NCI-H2227 treated with DMSO at 0.1 percent for 48 hours (cell line): ENCODE results near the gene CEP164.

Experiments used
- DNase-seq: peaks from one replicate; lab custom pipeline; 2025; lab: John Stamatoyannopoulos, UW

The CEP164 gene

GRCh38 chr11:117366248-117366647 lies 38.6 kb downstream of the CEP164 start:
- peak; percentile 18 for DNase-seq

DNA sequence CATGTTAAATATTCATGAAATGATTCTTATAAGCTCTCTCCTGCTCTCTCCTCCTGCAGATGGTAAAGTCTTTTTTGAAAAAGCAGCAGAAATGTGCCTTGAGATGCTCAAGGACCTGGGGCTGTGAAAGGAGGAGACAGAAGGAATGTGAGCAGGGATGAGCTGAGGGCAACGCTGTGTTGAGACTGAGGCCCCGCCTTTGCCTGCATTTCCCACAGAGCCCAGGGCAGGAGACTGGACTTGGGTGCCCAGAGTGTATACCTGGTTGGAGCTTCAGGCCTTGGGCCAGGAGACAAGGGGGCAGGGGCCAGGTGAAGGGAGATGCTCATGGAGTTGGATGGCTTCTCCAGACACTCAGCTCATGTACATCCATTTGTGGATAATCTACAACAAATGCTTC lies 39.2 kb downstream of the CEP164 start:
- DNase-seq: no peak

DNA sequence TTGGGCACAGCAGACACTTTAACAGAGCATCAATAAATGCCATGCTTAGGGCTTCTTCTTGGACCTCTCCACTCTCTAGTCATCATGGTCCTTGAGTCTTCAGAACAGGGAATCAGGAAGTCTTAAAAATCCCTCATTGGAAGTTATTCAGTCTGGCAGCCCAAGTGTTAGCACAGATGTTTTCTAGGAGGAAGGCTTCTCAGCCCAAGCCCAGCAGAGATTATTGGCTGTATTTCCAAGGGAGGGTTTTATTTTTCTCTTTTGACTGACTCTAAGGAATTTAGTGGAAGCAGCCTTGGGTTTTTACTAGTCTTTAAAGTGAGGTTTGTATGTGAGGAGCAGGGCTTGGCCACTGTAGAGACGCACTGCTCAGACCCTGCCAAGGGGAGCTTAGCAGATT lies 41.9 kb downstream of the CEP164 start:
- DNase-seq: no peak

DNA sequence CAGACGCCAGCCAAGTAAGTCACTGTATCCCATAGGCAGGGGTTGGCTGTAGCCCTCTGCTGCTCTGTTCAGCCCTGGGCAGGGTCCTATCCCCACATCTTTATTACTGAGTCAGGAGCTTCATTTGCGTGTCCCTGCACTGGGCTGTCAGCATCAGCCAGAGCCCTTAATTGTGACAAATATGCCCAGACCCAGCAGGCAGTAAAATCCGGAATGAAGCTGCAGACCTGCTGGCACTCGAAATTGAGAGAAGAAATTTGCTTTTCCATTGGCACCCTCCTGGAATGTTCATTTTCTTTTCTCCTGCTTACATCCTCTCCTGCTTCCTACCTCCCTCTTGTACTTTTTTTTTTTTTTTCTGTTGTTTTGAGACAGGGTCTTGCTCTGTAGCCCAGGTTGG lies 43.8 kb downstream of the CEP164 start:
- DNase-seq: no peak

- no peak for DNase-seq
Measured at GRCh38 chr11:117374316-117375055, 46.8 kb downstream of the CEP164 start.

- peak; percentile 88 for DNase-seq
Measured at GRCh38 chr11:117375960-117376359, 48.3 kb downstream of the CEP164 start.

- no peak for DNase-seq
Measured at GRCh38 chr11:117376517-117376916, 48.9 kb downstream of the CEP164 start.

DNA sequence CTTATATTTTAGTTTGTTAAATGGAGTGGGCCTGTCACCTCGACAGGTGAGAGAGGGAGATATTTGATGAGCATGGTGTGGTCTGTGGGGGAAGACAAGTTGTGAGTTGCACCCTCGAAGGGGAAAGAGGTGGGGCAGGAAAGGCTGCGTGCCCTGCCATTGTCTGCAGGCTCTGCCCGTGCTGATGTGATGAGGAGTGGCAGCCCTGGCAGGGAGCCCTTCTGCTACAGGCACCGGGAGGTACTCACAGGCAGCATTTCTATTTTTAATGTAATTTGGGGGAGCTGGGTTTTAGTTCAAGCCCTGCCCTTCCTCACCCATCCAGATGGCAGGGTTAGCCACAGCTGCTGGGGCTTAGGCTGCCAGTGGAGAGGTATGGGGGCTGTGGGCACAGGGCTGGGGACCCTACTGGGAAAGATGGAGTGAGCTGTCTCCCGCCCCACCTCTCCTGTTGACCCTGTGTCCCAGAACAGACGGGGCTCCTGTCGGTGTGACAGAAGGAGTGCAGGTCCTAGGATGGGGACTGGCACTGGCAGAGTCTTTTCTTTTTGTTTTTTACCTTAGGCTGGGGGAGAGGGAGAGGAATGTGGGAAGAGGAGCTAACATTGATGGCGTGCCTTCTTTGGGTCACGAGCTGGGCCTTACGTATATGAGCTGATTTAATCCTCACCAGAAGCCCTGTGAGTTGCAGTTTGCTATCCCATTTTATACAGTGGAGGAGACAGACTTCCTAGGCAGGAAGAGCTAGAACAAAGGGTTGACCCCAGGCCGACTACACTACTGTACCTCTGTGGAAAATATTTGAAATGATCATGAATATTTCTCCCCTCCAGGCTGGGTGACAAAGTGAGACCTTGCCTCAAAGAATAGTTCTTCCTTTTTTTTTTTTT lies 51.6 kb downstream of the CEP164 start:
- no peak for DNase-seq

GRCh38 chr11:117380676-117381075 lies 53.0 kb downstream of the CEP164 start:
- DNase-seq: no peak

GRCh38 chr11:117381481-117382387 lies 54.1 kb downstream of the CEP164 start:
- no peak for DNase-seq

- no peak for DNase-seq
Measured at GRCh38 chr11:117382746-117383145, 55.1 kb downstream of the CEP164 start.

DNA sequence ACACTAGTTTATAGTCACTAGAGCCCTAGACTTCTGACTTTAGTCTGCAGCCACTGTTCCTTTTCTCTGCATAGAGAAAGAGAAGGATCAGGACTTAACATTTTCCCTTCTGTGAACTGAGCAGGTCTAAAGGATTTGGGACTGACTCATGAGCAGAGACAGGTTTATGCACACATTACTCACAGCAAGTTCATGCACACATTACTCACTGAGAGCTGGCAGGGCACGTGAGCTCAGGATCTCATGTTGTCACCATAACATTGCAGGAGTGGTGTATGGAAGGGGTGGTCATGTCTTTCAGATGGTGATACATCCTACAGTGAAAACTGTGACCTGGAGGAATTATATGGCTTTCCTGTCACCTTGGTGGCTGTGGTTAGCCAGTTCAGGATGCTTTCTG lies 56.4 kb downstream of the CEP164 start:
- no peak for DNase-seq

- no peak for DNase-seq
Measured at GRCh38 chr11:117385471-117385870, 57.8 kb downstream of the CEP164 start.

GRCh38 chr11:117385906-117386305 lies 58.3 kb downstream of the CEP164 start:
- DNase-seq: no peak

DNA sequence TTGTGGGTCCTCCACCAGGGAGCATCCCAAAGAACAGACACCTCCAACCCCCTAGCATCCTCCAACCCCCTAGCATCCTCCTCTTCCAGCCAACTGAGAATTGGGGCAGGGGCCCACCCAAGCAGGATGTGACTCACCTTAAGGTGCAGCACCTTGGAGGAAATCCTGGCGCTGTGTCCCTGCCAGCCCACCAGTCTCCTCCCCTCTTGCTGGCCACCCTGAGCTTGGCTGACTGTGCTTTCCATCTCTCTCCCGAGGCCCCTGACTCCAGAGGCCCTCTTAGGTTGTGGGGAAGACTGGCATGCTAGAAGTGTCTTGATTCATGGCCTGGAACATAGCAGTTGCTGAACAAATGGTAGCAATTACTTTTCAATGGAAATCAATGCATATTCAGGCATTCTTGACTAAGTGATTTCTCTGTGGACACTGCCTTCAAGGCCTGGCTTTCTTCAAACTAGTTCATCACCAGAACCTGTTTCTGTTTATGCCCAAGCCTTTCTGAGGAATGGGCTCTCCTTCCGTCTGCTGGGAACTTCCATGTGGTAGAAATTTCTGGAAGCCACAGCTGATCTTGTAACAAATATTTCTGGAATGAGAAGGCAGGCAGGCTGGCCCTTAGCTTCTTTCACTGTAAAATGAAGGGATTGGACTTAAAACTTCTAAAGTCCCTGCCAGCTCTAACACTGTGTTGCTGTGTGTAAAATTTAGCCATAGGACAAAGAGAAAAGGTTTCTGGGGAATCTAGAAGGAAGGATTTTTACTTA lies 60.5 kb downstream of the CEP164 start:
- no peak for DNase-seq

GRCh38 chr11:117390743-117391142 lies 63.1 kb downstream of the CEP164 start:
- DNase-seq: no peak

- DNase-seq: no peak
Measured at GRCh38 chr11:117391181-117391580, 63.5 kb downstream of the CEP164 start.

DNA sequence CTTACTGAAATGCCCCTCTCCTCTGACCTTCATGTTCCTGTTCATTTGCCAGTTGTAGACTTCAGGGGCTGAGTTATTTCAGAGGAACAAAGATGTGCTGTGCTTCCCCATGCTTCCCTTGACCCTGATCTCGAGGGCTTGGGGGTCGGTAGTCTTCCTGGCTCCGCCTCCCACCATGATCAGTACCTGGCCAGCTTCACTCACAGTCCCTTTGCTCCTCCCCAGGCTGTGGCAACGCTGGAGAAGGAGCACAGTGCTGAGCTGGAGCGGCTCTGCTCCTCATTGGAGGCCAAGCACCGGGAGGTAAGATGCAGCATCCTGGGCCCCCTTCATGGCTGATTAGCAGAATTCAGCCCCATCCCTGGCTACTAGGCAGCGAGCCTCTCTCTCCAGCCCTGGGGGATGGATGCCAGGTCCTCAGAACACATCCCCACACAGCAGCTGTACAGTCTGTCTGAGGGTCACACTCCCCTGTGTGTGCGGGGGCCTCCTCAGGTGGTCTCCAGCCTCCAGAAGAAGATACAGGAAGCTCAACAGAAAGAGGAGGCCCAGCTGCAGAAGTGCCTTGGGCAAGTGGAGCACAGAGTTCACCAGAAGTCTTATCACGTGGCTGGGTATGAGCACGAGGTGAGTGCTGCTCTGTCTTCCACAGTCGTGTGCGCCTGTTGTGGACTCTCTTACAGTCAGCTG lies 64.5 kb downstream of the CEP164 start:
- no peak for DNase-seq

DNA sequence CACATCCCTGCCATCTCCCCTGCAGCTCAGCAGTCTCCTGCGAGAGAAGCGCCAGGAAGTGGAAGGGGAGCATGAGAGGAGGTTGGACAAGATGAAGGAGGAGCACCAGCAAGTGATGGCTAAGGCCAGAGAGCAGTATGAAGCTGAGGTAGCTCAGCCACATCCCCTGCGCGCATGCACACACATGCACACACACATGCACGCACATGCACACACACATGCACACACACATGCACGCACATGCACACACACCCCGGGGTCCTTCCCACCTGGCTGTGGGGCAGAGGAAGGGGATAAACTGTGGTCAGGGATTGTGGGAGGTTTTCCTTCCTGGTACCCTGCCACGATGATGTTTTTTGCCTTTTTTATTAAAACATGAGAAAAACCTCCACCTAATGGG lies 65.3 kb downstream of the CEP164 start:
- DNase-seq: no peak

GRCh38 chr11:117394221-117394925 lies 66.7 kb downstream of the CEP164 start:
- DNase-seq: no peak
